IPS-18c (cell line): Measurements from ENCODE around the gene MAPK1.
"Not testable (repeated sequence)": the region's sequence is repeated elsewhere in the genome, so short reads cannot be mapped to it uniquely, and the experiment has no call there.

Source experiments
- H3K4me3 ChIP-seq: 2 replicates; pipeline ENCODE4 v1.7.0; 2013; ENCODE audit warnings: low read depth, mild to moderate bottlenecking, low read length, moderate library complexity; ENCODE audit not compliant: insufficient read depth
- H3K9me3 ChIP-seq: one replicate; pipeline ENCODE4 v1.6.1; 2013; ENCODE audit warnings: mild to moderate bottlenecking, low read length, moderate library complexity; ENCODE audit not compliant: control insufficient read depth, insufficient read depth

The MAPK1 gene

DNA sequence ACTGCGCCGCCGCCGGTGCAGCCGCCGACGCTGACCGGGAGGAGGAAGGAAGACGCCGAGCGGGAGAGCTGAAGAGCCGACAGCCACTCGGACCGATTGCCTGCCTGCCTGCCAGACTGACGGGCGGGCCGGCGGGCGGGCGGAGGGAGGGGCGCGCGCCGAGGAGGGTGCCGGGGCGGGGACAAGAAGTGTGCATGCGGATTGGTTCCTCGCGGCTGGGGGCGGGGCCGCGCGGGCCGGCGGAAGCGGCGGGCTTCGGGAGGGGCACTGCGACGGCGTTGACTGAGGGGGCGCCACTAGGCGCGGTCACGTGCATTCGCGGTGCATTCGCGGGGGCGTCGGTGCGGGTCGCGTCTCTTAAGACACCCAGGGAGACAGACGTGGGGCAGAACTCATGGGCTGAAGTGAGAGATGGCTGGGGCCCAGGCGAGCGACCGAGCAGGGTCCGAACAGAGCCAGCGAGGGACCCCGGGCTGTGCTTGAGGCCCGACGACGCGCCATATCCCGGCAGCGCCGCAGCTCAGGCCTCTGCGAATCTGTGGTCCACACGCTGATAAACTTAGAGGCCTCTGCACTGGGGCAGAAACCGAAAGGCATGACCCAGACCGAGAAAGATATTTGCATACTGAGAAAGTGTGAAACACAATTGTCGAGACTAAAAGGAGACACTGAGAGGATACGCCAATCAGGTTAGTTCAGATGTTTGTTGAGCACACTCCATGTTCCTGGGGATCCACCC lies at the start of gene MAPK1:
Gene MAPK1, minus strand, starts transcription at position 118 of the 739 bp plus-strand sequence. CDS start 205 bp downstream, outside the sequence.
- peak within 1 kb of the TSS; percentile 92 for H3K4me3 ChIP-seq
- no peaks in the 10 kb centered on the region for H3K9me3 ChIP-seq

DNA sequence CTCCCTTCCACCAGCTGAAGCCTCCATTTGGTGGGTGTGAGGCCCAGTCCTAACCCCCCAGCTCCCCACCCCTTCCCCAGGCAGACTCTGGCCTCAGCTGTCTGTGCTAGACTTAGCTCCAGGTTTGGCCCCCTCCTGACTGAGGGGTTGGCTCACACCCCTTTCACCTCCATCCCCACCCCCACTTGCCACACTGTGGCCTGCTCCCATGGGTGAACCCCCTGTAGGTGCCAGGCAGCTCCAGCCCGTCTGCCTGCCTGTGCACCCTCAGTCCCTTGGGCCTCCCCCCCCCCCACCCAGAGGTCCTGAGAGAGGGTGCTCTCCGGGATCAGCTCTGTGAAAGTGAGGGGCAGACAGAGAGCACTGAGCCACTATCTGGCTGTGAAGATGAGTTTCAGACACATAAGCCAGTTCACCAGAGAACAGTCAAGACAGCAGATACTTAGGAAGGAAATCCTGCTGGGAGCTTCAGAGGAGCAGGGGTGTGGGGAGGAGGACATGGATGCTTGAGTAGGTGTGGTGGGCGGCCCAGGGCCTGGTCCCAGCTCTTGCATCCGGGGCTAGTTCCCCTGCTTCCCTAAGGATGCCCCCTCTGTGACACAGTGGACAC lies 49.0 kb upstream of the MAPK1 start:
- no peak overlapping the region for H3K4me3 ChIP-seq
- no peaks in the 10 kb centered on the region for H3K9me3 ChIP-seq

DNA sequence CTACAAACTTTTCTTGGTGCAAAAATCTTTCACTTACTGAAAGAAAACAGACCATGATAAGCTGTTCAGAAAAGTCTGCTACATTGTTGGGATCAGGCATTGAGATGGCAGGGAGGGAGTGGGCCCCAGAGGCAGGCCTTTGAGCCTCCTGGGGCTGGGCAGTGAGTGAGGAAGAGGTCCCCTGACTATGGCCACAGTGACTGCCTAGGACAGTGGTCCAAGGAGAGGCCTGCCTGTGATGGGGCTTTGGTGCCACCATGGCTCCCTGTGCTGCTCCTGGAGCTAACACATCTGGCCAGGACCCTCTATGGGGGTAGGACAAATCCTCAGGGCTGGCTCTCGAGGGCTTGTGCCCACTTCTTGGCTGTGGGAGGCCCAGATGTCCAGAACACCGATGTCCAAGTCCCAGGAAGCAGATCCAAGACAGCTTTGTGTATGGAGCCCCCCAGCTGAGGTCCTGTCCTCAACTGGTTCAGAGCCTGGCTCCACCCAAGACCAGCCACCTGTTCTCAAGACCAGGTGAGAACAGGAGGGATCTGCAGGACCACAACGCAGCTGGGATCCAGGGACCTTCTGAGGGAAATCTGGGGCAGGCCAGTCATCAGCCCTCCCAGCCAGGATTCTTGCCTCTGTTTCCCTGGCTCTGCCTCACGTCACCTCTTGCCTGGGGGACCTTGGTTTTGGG lies 48.3 kb upstream of the MAPK1 start:
- no peak overlapping the region for H3K4me3 ChIP-seq
- H3K9me3 ChIP-seq: no peaks in the 10 kb centered on the region

DNA sequence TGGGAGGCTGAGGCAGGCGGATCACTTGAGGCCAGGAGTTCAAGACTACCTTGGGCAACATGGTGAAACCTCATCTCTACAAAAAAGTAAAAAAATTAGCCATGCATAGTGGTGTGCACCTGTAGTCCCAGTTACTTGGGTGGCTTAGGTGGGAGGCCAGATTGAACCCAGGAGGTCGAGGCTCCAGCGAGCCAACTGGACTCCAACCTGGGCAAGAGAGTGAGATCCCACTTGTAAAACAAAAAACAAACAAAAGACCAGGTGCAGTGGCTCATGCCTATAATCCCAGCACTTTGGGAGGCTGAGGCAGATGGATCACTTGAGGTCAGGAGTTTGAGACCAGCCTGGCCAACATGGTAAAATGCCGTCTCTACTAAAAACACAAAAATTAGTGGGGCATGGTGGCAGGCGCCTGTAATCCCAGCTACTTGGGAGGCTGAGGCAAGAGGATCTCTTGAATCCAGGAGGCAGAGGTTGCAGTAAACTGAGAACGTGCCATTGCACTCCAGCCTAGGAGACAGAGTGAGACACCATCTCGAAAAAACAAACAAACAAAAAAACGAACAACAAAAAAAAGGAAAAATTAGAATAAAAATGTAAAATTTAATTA lies 46.7 kb upstream of the MAPK1 start:
- not testable (repeated sequence) for H3K4me3 ChIP-seq, H3K9me3 ChIP-seq

DNA sequence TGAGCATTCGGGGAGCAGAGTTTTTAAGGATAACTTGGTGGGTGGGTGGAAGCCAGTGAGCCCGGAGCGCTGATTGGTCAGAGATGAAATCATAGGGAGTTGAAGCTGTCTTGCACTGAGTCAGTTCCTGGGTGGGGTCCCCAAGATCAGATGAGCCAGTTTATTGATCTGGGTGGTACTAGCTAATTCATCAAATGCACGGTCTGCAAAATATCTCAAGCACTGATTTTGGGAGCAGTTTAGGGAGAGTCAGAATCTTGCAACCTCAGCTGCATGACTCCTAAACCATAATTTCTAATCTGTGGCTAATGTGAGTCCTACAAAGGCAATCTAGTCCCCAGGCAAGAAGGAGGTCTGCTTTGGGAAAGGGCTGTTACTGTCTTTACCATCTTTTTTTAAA lies 42.9 kb upstream of the MAPK1 start:
- not testable (repeated sequence) for H3K4me3 ChIP-seq, H3K9me3 ChIP-seq

DNA sequence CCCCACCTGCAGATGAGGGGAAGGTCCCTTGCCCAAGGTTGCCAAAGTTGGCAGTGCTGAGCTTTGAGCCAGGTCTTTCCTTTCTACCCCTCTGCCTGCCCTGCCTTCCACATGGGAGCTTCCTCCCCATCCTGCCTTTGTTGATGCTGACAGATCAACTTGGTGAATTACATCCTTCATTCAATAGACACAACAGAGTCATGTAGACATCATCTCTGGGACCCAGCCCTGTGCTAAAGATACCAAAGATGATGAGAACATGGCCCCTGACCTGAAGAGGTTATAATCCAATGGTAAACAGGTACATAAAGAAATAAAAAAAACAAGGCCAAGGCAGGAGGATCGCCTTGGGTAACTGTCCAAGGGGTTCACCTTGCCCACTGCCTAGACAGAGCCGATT lies 42.4 kb upstream of the MAPK1 start:
- Histone ChIP-seq H3K9me3 (no peaks in the 10 kb centered on the region), H3K4me3 (no peak overlapping the region)

DNA sequence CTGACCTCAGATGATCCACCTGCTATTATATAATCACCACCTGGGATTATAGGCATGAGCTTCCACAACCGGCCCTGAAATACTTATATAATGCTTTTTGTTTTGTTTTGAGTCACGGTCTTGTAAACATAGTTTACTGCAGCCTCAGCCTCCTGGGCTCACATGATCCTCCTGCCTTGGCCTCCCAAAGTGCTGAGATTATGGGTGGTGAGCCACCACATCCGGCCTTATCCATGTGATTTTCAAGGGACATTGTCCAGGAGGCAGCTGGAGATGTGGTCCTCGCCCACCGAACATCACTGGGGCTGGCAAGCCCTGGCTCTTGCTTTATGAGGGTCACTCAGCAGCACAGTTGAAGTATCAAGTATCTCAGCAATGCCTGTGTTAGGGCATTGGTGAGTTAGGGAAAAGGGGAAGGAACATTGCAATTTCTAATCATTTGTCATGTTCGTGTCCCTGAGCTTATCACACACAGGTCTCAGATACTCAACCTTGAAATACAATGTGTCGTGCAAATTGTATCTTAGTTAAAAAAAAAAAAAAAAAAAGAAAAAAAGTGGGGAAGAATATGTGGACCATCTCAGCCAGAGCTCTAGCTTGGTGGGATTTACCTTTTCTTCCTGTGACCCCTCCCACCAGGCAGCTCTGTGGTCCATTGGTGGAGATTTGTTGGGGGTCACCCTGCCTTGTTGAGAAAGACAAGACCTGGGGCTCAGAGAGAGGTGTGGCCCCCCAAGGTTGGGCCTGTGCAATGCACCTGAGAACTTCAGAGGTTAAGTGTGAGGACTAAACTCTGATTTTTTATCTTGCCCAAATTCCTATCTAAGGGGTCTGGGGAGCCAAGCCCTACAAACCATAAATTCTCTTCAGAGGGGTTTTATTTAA lies 40.4 kb upstream of the MAPK1 start:
- no peak overlapping the region for H3K4me3 ChIP-seq
- H3K9me3 ChIP-seq: no peaks in the 10 kb centered on the region

DNA sequence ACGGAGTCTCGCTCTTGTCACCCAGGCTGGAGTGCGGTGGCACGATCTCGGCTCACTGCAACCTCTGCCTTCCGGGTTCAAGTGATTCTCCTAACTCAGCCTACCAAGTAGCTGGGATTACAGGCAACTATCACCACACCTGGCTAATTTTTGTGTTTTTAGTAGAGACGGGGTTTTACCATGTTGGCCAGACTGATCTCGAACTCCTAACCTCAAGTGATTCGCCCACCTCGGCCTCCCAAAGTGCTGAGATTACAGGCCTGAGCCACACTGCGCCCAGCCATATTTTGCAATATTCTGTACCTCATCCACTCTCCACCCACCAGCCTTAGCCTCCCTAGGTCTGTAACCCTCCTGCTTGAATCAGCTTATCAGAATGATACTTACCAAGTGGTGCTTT lies 37.8 kb upstream of the MAPK1 start:
- not testable (repeated sequence) for H3K4me3 ChIP-seq, H3K9me3 ChIP-seq

DNA sequence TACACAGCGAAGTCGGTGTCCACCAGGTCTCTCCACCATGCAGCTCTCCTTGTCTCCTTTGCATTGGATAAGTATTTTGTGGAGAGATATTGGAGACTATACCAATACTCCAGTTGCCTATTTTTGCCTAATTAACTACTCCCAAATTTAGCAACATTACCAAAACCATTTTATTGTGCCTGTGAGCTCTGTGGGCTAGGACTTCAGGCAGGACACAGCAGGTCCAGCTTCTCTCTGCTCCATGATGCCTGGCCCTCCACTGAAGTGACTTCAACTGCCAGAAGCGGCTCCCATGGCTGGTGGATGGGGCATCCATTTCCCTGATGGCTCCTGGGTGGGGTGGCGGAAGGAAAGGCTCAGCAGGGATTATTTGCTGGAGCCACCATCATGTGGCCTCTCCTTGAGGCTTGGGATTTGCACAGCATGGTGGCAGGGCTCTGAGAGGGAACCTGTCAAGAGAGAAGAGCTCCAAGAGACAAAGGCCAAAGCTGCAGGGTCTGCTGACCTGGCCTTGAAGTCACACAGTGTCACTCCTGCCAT lies 36.9 kb upstream of the MAPK1 start:
- H3K4me3 ChIP-seq: no peak overlapping the region
- no peaks in the 10 kb centered on the region for H3K9me3 ChIP-seq

DNA sequence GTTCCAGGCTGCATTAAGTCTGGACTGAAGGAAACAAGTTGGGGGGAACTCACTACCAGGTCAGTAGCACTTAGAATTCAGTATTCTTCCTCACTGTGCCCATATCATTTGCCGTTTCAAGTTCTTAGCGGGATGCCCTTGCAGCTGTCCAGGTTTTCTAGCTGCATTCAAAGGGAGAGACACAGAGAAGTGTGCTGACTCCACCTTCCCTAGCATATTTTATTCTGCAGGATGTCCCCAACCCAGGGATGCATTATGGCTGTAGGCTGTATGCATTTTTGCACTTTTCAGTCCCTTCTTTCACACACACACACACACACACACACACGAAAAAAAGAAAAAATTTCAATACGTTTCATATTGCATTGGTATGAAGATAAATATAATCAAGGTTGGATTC lies 35.8 kb upstream of the MAPK1 start:
- no peak overlapping the region for H3K4me3 ChIP-seq
- no peaks in the 10 kb centered on the region for H3K9me3 ChIP-seq

DNA sequence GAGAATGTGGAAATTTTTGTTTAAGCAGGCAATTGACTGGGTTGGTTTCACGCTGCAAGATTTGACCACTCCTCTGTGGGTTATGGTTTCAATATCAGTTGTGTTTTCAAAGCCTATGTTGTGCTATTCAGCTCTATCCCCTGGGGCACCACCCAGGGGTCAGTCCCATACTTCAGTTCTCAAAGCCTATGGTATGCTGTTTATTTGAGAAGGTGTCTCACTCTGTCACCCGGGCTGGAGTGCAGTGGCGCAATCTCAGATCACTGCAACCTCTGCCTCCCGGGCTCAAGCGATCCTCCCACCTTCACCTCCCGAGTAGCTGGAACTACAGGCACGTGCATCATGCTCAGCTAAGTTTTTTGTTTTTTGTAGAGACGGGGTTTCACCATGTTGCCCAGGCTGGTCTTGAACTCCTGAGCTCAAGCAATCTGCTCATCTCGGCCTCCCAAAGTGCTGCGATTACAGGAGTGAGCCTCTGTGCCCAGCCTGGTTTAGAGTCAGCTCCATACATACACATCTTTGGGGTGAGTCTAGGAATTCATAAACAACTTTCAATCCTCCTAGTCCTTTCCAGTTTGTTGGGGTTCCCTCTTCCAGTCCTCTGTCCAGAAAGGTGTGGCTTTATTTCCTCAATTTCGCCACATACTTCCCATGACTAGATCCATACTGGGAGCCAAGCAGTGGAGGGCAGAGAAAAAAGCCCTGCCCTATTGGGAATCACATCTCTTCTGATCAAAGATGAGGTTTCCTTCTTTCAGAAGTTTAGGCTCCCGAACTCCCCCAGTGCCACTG lies 35.0 kb upstream of the MAPK1 start:
- Histone ChIP-seq H3K4me3 (no peak overlapping the region), H3K9me3 (no peaks in the 10 kb centered on the region)

DNA sequence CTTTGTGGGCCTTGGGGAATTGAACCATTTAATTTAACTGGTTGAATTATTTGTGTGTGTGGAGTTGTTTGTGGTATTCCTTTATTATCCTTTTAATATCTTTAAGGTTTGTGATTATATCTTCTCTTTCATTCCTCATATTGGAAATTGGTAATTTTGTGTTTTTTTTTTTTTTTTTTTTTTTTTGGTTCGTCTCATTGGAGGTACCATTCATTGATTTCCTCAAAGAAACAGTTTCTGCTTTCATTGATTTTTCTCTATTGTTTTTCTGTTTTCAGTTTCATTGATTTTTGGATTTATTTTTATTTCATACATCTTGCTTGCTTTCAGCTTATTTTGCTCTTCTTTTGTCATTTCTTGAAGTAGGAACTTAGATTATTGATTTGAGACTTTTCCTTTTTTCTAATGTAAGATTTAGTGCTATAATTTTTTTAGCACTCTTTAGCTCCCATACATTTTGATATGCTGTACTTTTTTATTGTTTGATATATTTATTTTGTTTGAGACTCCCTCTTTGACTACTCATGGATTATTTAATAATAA lies 31.0 kb upstream of the MAPK1 start:
- H3K9me3 ChIP-seq: no peaks in the 10 kb centered on the region
- no peak overlapping the region for H3K4me3 ChIP-seq

DNA sequence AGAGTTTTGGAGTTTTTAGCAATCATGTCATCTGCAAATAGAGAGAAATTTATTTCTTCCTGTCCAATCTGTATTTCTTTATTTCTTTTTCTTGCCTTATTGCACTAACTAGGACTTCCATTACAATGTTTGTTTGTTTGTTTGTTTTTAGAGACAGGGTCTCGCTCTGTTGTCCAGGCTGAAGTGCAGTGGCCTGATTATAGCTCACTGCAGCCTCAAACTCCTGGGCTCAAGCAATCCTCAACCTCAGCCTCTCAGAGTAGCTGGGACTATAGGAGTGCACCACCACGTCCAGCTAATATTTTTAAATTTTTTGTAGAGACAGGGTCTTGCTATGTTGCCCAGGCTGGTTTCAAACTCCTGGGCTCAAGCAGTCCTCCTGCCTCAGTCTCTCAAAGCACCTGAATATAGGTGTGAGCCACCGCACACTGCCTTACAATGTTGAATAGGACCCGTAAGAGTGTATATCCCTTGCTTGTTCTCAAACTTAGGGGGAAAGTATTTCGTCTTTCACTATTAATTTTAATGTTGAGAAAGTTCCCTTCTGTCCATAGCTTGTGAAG lies 29.6 kb upstream of the MAPK1 start:
- H3K9me3 ChIP-seq: no peaks in the 10 kb centered on the region
- no peak overlapping the region for H3K4me3 ChIP-seq

DNA sequence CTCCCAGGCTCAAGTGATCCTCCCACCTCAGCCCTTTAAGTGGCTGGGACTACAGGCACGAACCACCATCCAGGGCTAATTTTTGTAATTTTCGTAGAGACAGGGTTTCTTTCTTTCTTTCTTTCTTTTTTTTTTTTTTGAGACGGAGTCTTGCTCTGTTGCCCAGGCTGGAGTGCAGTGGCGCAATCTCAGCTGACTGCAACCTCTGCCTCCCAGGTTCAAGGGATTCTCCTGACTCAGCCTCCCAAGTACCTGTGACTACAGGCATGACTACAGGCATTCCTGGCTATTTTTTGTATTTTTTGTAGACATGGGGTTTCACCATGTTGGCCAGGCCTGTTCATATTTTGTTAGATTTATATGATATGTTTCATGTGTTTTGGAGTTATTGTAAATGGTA lies 28.8 kb upstream of the MAPK1 start:
- not testable (repeated sequence) for H3K4me3 ChIP-seq, H3K9me3 ChIP-seq

DNA sequence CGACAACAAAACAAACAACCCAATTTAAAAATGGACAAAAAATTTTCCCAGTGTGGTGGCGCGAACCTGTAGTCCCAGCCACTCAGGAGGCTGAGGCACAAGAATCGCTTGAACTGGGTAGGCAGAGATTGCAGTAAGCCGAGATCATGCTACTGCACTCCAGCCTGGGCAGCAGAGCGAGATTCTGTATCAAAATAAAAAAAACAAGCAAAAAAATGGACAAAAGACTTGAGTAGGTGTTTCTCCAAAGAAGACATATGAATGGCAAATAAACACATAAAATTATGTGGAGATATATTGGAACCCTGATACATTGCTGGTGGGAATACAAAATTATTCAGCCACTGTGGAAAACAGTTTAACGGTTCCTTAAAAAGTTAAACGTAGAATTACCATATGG lies 27.4 kb upstream of the MAPK1 start:
- no peak overlapping the region for H3K4me3 ChIP-seq
- no peaks in the 10 kb centered on the region for H3K9me3 ChIP-seq
